ENCODE data around the gene HMGCLL1. TPM values are rescaled to one million over a fixed set of nuclear protein-coding genes. Genes with fewer than 3 reads are reported as not detected.

HMGCLL1 gene
- not detected in 2 replicates for total RNA-seq

- intact Hi-C loops (cut with micrococcal nuclease): no loop called here
Observed at GRCh38 chr6:55578537-55579363, at the start of gene HMGCLL1. Gene HMGCLL1, minus strand, starts transcription at chr6:55579192. Its CDS starts 137 bp downstream, at chr6:55579055.

- intact Hi-C loops (cut with micrococcal nuclease): no loop called here
Observed at GRCh38 chr6:55621993-55622392, 43.0 kb upstream of the HMGCLL1 start.

- intact Hi-C loops (cut with micrococcal nuclease): no loop called here
Observed at GRCh38 chr6:55621244-55621643, 42.3 kb upstream of the HMGCLL1 start.

DNA sequence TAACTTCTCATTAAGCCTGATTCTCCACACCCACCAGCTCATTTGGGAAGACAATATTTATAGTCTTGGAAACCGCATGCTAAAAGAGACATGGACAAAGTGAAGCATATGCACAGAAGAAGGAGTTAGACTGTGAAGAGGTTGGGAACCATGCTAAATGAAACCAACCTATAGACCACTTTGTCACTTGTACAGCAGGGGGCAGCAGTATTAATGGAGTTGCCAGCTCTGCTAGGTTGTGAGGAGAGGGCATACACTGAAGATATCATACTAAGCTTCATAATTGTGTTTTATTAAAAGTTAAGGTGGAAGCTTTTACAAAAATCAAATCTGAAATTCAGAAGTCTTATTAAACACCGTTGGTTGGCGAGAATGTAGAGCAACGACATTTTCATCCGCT is 38.3 kb upstream of the HMGCLL1 start:
- intact Hi-C loops (cut with micrococcal nuclease): loop anchor here (10.0 kb wide), 1 partner anchor 268 kb away; no protein-coding TSS in a partner anchor

- intact Hi-C loops (cut with micrococcal nuclease): no loop called here
Observed at GRCh38 chr6:55604021-55604420, 25.0 kb upstream of the HMGCLL1 start.

DNA sequence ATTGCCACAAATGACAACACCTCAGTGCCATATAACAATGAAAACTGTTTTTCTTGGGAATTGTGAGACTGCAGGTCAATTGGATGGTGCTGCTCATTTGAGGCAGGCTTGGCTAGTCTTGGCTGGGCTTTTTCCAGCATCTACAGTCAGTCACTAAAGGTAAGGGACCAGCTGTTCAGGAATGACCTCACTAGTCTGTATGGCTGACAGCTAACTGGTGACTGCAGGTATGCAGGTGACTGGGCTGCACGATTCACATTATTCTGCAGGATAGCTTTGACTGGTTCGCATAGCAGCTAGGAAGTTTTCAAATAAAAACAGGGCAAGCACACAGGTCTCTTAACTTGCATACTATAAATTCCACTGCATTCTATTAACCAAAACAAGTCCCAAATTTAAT is 22.1 kb upstream of the HMGCLL1 start:
- intact Hi-C loops (cut with micrococcal nuclease): no loop called here

- intact Hi-C loops (cut with micrococcal nuclease): no loop called here
Observed at GRCh38 chr6:55594442-55594841, 15.4 kb upstream of the HMGCLL1 start.

GRCh38 chr6:55584654-55585354 is 5.8 kb upstream of the HMGCLL1 start:
- intact Hi-C loops (cut with micrococcal nuclease): no loop called here

DNA sequence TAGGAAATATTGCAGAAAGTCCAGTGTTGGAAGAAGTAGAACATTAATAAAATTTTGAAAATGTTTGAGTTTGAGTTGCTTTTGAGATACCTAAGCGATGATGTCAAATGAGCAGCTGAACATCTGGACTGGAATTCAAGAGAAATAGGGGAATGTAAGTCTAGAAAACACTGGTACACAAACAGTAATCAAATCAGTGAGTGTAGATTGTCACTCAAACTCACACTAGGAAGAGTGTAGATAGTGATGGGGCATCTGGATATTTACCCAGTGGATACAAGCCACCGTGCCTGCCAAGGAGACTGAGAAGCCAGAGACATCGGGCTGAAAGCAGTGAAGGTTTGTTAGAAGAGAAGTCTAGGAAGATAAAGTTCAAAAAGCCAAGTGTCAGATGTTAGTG is 2.2 kb downstream of the HMGCLL1 start:
- intact Hi-C loops (cut with micrococcal nuclease): no loop called here

DNA sequence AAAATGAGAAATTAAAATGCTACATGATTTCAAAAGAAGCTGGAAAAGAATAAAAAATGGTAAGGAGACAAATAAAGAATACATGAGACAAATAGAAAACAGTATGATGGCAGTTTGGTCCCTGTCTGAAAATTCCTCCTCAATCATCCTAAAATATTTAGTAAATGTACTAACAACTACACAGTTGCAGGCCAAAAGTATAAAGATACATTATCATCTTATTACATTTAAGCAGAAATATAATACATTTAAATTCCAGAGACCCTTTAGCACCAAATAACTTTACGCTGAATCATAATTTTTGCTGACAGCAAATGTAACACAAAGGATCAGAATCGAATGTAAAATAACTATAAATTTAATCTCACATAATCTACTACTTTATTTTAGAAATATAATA is 4.4 kb downstream of the HMGCLL1 start:
- intact Hi-C loops (cut with micrococcal nuclease): no loop called here

DNA sequence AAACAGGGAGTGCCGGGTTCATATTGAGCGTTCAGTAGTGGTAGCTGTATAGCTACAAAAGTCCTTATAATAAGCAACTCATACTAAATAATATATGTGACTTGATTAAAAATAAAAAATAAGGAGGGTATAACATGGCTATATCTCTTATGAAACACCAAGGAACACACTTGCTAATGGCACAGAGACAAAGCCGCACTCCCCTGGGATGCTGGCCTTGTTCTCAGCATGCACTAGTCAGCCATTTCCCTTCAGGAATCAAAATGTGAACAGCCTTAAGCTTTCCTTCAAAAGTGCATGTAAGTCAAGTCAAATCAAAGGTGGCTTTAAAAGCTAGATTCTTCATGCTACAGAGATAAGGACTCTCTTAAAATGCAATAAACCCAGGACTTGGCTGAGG is 9.4 kb downstream of the HMGCLL1 start:
- intact Hi-C loops (cut with micrococcal nuclease): no loop called here

DNA sequence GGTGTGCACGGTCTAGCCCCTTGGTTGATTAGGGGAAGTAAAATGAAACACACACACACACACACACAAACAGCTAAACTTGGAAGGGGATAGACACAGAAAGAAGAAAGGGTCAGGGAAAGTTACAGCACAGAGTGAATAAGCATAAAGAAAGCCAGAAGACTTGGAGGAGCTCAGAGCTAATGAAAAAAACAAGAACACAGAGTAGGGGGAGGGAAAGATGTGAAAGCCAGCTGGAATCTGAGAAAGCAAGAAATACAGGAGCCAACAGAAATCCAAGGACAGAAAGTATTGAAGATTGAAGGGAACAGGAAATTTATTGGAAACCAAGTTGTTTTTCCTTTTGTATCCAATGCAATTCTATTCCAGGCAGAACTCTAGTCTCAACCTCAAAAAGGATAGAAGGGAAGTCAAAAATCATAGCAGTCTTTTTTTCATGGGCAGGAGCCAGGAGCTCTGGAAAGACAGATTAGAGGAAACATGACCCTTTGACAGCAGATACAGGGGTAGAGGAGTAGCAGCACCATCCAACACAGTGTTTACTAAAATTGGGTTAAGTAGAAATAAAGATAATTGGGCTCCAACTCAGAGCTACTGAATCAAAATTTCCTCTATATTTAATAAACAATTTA is 10.1 kb downstream of the HMGCLL1 start:
- intact Hi-C loops (cut with micrococcal nuclease): no loop called here

DNA sequence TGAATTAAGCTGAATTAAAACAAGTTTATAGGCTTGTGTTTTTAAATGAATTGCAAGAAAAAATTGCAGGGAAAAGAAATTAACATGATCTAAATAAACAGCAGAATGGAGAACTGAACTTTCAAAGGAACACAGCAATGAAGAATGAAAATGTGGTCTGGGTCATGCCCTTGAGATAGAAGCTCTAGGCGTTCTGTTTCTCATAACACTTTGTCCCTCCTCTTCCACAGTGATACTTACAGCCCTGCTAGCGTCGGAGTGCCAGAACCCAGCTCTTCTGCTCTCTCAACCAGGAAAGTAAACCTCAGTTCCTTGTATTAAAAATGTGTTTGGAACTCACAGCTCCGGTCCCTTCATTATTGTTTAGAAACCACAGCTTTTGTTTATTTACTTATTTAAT is 11.4 kb downstream of the HMGCLL1 start:
- intact Hi-C loops (cut with micrococcal nuclease): no loop called here

GRCh38 chr6:55566036-55566710 is 12.8 kb downstream of the HMGCLL1 start:
- intact Hi-C loops (cut with micrococcal nuclease): no loop called here

DNA sequence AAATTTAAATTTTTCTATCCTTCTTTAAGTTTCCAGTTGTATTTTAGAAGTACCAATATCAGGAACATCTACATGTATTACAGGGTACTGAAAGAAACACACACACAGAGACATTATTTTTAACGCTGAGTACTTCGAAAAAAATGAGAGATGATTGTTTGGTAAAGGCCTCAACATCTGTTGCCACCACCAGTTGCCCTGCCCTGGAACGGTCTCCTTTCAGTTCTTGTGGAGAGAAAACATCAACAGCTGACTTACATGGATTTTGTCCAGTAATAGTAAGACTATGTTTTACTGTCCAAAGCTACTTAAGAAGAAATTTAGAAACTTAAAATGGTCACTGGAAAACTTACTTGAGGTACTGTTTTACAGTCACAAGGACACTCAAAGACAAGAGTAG is 16.7 kb downstream of the HMGCLL1 start:
- intact Hi-C loops (cut with micrococcal nuclease): no loop called here

DNA sequence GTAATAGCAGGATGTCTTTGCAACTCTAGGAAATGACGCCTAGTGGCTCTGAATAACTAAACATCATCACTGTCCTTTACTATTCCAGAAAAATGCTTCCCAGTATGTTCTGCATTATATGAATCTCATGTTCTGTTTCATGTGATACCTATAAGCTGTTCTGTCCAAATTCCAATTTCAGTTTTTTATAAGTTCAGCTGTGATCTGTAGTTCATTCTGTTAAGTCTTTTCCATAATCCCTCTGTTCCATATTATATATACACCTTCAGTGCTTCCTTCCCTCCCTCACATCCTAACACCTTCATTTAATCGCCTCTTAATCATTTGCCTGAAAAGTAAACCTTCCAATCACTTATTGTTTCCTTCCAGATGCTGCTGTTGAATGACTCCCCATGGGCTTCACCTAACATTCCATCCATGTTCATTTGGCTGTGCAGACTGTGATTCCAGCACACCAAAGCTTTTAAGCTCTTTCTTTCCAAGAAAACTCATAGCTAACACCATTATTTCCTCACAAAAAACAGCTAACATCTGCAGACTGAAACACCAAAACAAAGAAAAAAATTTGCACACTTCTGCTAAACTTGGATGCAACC is 18.6 kb downstream of the HMGCLL1 start:
- intact Hi-C loops (cut with micrococcal nuclease): no loop called here

DNA sequence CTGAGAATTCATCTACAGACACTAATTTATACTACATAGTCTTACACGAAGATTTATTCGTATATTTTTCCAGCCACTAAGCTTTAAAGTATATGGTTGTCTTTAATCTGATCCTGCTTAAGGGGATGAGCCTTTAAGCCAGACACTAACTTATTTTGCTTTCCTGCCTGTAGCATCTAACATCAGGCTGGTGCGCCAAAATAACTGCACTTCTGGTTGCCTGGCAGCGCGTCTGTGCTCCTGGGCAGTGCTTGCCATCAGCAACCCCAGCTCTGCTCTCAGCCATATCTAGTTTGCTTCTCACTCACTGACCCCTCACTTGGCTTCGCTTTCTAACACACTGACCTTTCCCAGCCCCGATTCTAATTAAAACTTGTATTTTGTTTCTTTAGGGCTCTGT is 21.8 kb downstream of the HMGCLL1 start:
- intact Hi-C loops (cut with micrococcal nuclease): no loop called here

- intact Hi-C loops (cut with micrococcal nuclease): no loop called here
Observed at GRCh38 chr6:55545791-55546190, 33.2 kb downstream of the HMGCLL1 start.

- intact Hi-C loops (cut with micrococcal nuclease): no loop called here
Observed at GRCh38 chr6:55543633-55544309, 35.2 kb downstream of the HMGCLL1 start.

DNA sequence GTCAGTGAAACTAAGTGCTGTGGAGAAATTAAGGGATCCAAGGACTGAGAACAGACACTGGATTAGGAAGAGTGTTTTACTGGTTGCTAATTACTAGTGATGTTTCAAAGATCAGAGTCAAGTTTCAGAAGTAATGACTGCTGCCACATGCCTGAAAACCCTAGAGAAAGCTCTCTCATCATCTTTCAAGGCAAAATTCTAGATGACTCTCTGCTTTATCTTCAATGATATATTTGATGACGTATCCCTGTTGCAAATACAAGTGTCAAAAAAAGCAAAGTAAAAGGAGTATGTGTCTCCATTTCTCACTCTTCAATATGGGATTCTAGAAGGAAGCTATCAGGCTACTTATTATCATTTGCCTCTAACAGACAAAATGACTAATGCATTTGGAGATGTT is 38.0 kb downstream of the HMGCLL1 start:
- intact Hi-C loops (cut with micrococcal nuclease): no loop called here
